MM.1S (cell line): ENCODE results near the gene CFAP57.

Source experiments
- DNase-seq: peaks from one replicate; pipeline ENCODE4 v3.0.0-alpha.2; 2015
- H2AFZ ChIP-seq: fragments of 300-600 bp; sonication (generic); 2 replicates; pipeline ENCODE4 v1.6.0; 2016; ENCODE audit warnings: antibody characterized with exemption, low read length
- H3F3A ChIP-seq: fragments of 300-600 bp; sonication (generic); 2 replicates; pipeline ENCODE4 v1.6.1; 2016; ENCODE audit warnings: mild to moderate bottlenecking, antibody characterized with exemption, low read length, moderate library complexity, mixed read lengths; ENCODE audit not compliant: insufficient read depth
- H3K27ac ChIP-seq: fragments of 300-600 bp; sonication (generic); 2 replicates; pipeline ENCODE4 v1.5.1; 2016; ENCODE audit warnings: mild to moderate bottlenecking, low read length
- H3K27me3 ChIP-seq: fragments of 300-600 bp; sonication (generic); replicated peaks from 2 replicates; pipeline ENCODE4 v1.6.0; 2016; ENCODE audit warnings: low read length; ENCODE audit not compliant: insufficient read depth
- H3K36me3 ChIP-seq: fragments of 300-600 bp; sonication (generic); replicated peaks from 2 replicates; pipeline ENCODE4 v1.6.1; 2016; ENCODE audit warnings: mild to moderate bottlenecking, low read length, mixed read lengths; ENCODE audit not compliant: insufficient read depth
- H3K4me1 ChIP-seq: fragments of 300-600 bp; sonication (generic); 2 replicates; pipeline ENCODE4 v1.6.1; 2016; ENCODE audit warnings: low read length, mixed read lengths
- H3K4me2 ChIP-seq: fragments of 300-600 bp; sonication (generic); 2 replicates; pipeline ENCODE4 v1.6.0; 2016; ENCODE audit warnings: low read depth, low read length
- H3K4me3 ChIP-seq: fragments of 300-600 bp; sonication (generic); 2 replicates; pipeline ENCODE4 v1.5.1; 2016; ENCODE audit warnings: low read length, mixed read lengths
- H3K79me2 ChIP-seq: fragments of 300-600 bp; sonication (generic); 2 replicates; pipeline ENCODE4 v1.6.1; 2016; ENCODE audit warnings: mixed run types, low read length, mixed read lengths
- H3K9ac ChIP-seq: fragments of 300-600 bp; sonication (generic); 2 replicates; pipeline ENCODE4 v1.6.1; 2016; ENCODE audit warnings: low read length, mixed read lengths
- H3K9me2 ChIP-seq: fragments of 300-600 bp; sonication (generic); replicated peaks from 2 replicates; pipeline ENCODE4 v1.6.1; 2016; ENCODE audit warnings: mild to moderate bottlenecking, low read length, mixed read lengths; ENCODE audit not compliant: insufficient read depth
- H3K9me3 ChIP-seq: fragments of 300-600 bp; sonication (generic); replicated peaks from 2 replicates; pipeline ENCODE4 v1.6.1; 2016; ENCODE audit warnings: mild to moderate bottlenecking, low read length, mixed read lengths; ENCODE audit not compliant: insufficient read depth
- H4K20me1 ChIP-seq: fragments of 300-600 bp; sonication (generic); 2 replicates; pipeline ENCODE4 v1.6.1; 2016; ENCODE audit warnings: mild to moderate bottlenecking, low read length, moderate library complexity, mixed read lengths; ENCODE audit not compliant: insufficient read depth
- EZH2 ChIP-seq: fragments of 300-600 bp; sonication (generic); optimal IDR thresholded peaks from 2 replicates; pipeline ENCODE3; 2017; ENCODE audit warnings: low read depth, mild to moderate bottlenecking, antibody characterized with exemption, low read length, mixed read lengths
- EZH2phosphoT487 ChIP-seq: fragments of 300-600 bp; sonication (generic); IDR thresholded peaks from 2 replicates; pipeline ENCODE4 v1.6.1; 2018; ENCODE audit warnings: antibody characterized with exemption, low read length
- TF ChIP-seq, protein P1 (sequence below): fragments of 300-600 bp; sonication (generic); IDR thresholded peaks from 2 replicates; pipeline ENCODE4 v1.5.1; 2016; ENCODE audit warnings: antibody characterized with exemption, low read length, mixed read lengths

Gene CFAP57

DNA sequence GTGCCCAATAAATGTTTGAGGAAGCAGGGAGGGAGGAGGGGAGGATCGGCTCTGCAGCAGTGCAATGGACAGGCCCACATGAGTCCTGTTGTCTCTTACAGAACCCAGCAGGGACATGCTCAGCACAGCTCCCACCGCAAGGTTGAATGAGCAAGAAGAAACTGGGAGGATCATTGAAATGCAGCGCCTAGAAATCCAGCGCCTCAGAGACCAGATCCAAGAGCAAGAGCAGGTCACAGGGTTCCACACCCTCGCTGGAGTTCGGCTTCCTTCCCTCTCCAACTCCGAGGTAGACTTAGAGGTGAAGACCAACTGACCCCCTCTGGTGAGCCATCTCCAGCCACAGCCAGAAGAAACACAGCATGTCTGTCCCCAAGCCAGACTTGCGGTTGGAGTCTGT, 81.7 kb downstream of the CFAP57 start:
- Histone ChIP-seq H3K36me3 (no peaks in the 10 kb centered on the region), H3K4me3 (no peak overlapping the region), H3K27me3 (no peaks in the 10 kb centered on the region), H3K79me2 (no peaks in the 10 kb centered on the region), H3K27ac (no peak overlapping the region), H3K9me2 (no peaks in the 10 kb centered on the region), H3K4me1 (no peaks in the 10 kb centered on the region), H4K20me1 (no peaks in the 10 kb centered on the region), H3K9ac (no peak overlapping the region), H3K9me3 (no peaks in the 10 kb centered on the region), H3K4me2 (no peak overlapping the region), H3F3A (no peaks in the 10 kb centered on the region), H2AFZ (no peak overlapping the region)
- TF ChIP-seq, protein P1, sequence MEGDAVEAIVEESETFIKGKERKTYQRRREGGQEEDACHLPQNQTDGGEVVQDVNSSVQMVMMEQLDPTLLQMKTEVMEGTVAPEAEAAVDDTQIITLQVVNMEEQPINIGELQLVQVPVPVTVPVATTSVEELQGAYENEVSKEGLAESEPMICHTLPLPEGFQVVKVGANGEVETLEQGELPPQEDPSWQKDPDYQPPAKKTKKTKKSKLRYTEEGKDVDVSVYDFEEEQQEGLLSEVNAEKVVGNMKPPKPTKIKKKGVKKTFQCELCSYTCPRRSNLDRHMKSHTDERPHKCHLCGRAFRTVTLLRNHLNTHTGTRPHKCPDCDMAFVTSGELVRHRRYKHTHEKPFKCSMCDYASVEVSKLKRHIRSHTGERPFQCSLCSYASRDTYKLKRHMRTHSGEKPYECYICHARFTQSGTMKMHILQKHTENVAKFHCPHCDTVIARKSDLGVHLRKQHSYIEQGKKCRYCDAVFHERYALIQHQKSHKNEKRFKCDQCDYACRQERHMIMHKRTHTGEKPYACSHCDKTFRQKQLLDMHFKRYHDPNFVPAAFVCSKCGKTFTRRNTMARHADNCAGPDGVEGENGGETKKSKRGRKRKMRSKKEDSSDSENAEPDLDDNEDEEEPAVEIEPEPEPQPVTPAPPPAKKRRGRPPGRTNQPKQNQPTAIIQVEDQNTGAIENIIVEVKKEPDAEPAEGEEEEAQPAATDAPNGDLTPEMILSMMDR, result no peak
- TF ChIP-seq EZH2phosphoT487, result no peak
- no peak for TF ChIP-seq EZH2
- no peak for DNase-seq

DNA sequence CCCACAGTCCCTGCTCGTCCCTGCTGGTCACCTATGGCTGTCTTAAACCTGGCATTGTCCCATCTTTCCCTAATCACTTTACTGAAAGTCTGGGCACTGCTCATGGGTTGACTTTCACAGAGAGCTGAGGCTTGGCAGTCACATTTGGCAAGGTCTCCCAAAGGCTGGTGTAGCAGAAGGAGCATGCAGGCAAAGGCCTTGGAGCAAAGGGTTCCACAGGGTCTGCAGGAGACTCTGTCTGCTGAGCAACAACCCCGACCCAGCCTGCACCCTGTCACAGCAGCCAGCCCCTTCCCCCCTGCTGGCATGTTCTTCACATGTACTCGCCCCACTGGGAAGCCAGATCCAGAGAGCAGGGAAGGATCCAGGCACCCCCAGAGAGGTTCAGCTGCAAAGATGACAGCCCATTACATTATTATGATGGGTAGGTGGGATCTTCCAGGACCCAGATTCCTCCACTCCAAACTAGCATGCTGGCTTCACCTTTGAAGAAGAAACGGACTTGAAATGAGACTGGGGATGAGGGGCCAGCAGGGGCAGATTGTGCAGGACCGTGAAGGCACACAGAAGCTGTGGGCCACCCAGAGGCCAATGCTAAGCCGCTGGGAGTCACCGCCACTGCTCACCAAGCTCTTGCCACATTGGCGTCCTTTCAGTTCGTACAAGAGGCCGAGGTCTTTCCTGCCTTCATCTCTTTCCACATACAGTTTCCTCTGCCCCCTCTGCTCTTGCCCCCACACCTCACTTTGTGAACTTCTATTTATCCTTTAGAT, 83.5 kb downstream of the CFAP57 start:
- Histone ChIP-seq H3K4me1 (no peaks in the 10 kb centered on the region), H3K9ac (no peak overlapping the region), H3K9me3 (no peaks in the 10 kb centered on the region), H3K36me3 (no peaks in the 10 kb centered on the region), H3K27me3 (no peaks in the 10 kb centered on the region), H3K4me3 (no peak overlapping the region), H3K9me2 (no peaks in the 10 kb centered on the region), H3F3A (no peaks in the 10 kb centered on the region), H3K4me2 (no peak overlapping the region), H4K20me1 (no peaks in the 10 kb centered on the region), H2AFZ (no peak overlapping the region), H3K79me2 (no peaks in the 10 kb centered on the region), H3K27ac (no peak overlapping the region)
- no peak for DNase-seq
- TF ChIP-seq EZH2 (no peak), EZH2phosphoT487 (no peak)
- TF ChIP-seq, protein P1, result no peak

DNA sequence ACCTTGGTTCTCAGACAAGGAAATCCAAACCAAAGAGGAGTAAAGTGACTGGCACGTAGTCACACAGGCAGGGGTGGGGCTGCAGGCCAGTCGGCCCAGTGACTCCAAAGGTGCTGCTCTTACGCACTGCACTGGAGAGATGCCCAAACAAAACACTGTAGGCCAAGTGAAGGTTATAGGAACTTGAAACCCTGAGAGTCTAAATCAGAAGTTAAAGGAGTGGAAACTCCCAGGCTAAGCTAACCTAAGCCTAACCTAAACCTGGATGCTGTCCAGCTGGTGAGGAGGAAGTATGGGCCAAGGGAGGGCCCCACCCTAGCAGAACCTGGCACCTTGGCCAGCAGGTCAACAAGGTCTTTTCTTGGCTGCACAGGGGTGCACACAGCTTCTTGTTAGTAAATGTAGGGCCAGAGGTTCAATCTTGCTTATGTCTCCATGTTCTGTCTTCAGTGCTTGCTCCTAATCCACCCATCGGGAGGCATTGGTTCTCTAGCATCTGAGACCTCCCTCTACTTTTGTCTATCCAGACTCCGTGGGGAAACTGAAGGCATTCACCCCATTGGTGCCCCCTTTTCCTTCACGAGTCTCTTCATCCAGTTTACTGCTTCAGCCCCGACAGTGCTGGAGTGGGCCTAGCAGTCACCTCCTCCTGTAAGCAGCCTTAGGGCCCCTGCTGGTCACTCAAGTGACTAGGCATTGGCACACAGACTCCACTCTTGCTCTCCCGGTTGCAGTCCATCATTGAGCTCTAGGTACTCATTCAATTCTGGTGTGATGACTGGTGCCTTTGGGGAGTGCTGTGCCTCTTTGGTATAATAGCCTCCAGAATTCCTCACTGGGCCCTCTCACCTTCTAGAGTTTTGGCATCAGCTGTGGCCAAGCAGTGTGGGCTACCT, 84.8 kb downstream of the CFAP57 start:
- Histone ChIP-seq H3K4me1 (no peaks in the 10 kb centered on the region), H3K9ac (no peak overlapping the region), H4K20me1 (no peaks in the 10 kb centered on the region), H3K9me3 (no peaks in the 10 kb centered on the region), H3K9me2 (no peaks in the 10 kb centered on the region), H3K27me3 (no peaks in the 10 kb centered on the region), H3F3A (no peaks in the 10 kb centered on the region), H3K4me2 (no peak overlapping the region), H2AFZ (no peak overlapping the region), H3K79me2 (no peaks in the 10 kb centered on the region), H3K36me3 (no peaks in the 10 kb centered on the region), H3K4me3 (no peak overlapping the region), H3K27ac (no peak overlapping the region)
- TF ChIP-seq, protein P1, result no peak
- no peak for TF ChIP-seq EZH2phosphoT487
- no peak for TF ChIP-seq EZH2
- no peak for DNase-seq
